NB4 (cell line): ENCODE data around the gene MEGF11.

ENCODE experiments used
- DNase-seq: peaks from one replicate; pipeline ENCODE4 v3.0.0; 2010; ENCODE audit warnings: low read depth
- H3K4me3 ChIP-seq: one replicate; pipeline ENCODE4 v1.5.1; 2011; ENCODE audit warnings: mild to moderate bottlenecking, low read depth, low read length, moderate library complexity
- CTCF ChIP-seq: IDR thresholded peaks from one replicate; pipeline ENCODE4 v1.5.1; 2012; ENCODE audit warnings: low read depth, low read length
- MAX ChIP-seq: IDR thresholded peaks from 2 replicates; pipeline ENCODE4 v1.6.1; 2011; ENCODE audit warnings: low read depth, low read length
- MYC ChIP-seq: IDR thresholded peaks from 2 replicates; pipeline ENCODE4 v1.6.1; 2011; ENCODE audit warnings: low read depth, low read length
- POLR2A ChIP-seq: IDR thresholded peaks from 2 replicates; pipeline ENCODE4 v1.6.1; 2011; ENCODE audit warnings: mild to moderate bottlenecking; ENCODE audit not compliant: insufficient read length; ENCODE audit errors: extremely low read depth

MEGF11 gene

GRCh38 chr15:65952391-65953053, 301.0 kb downstream of the MEGF11 start:
- no peak overlapping the region for H3K4me3 ChIP-seq
- no peak for TF ChIP-seq MYC
- TF ChIP-seq POLR2A, result no peak
- TF ChIP-seq CTCF, result no peak
- TF ChIP-seq MAX, result no peak
- peak; percentile 46 for DNase-seq

GRCh38 chr15:65951007-65951406, 302.5 kb downstream of the MEGF11 start:
- no peak for TF ChIP-seq POLR2A
- no peak for TF ChIP-seq CTCF
- TF ChIP-seq MAX, result no peak
- no peak for TF ChIP-seq MYC
- H3K4me3 ChIP-seq, result no peak overlapping the region
- no peak for DNase-seq

GRCh38 chr15:65949491-65949890, 304.1 kb downstream of the MEGF11 start:
- TF ChIP-seq MAX (no peak), CTCF (no peak), MYC (no peak), POLR2A (no peak)
- DNase-seq, result no peak
- H3K4me3 ChIP-seq, result no peak overlapping the region

GRCh38 chr15:65949011-65949410, 304.5 kb downstream of the MEGF11 start:
- H3K4me3 ChIP-seq, result no peak overlapping the region
- DNase-seq, result no peak
- no peak for TF ChIP-seq POLR2A
- no peak for TF ChIP-seq MAX
- TF ChIP-seq MYC, result no peak
- TF ChIP-seq CTCF, result no peak

- no peak for TF ChIP-seq POLR2A
- no peak overlapping the region for H3K4me3 ChIP-seq
- DNase-seq, result no peak
These were observed 305.2 kb downstream of the MEGF11 start for GRCh38 chr15:65948383-65948782.

- no peak overlapping the region for H3K4me3 ChIP-seq
- no peak for DNase-seq
- TF ChIP-seq CTCF (no peak), MAX (no peak), POLR2A (no peak), MYC (no peak)
These were observed 306.5 kb downstream of the MEGF11 start for GRCh38 chr15:65947041-65947440.
